HG03280 (cell line): ENCODE data around the gene P2RX4.
"Not testable (repeated sequence)": the region's sequence is repeated elsewhere in the genome, so short reads cannot be mapped to it uniquely, and the experiment has no call there.

Experiments used
- ATAC-seq: cut with Tn5 transposase; IDR thresholded peaks from one replicate; pipeline ENCODE4 v1.9.1; 2021; ENCODE audit warnings: mild to moderate bottlenecking, moderate library complexity; ENCODE audit not compliant: unreplicated experiment

P2RX4 gene

DNA sequence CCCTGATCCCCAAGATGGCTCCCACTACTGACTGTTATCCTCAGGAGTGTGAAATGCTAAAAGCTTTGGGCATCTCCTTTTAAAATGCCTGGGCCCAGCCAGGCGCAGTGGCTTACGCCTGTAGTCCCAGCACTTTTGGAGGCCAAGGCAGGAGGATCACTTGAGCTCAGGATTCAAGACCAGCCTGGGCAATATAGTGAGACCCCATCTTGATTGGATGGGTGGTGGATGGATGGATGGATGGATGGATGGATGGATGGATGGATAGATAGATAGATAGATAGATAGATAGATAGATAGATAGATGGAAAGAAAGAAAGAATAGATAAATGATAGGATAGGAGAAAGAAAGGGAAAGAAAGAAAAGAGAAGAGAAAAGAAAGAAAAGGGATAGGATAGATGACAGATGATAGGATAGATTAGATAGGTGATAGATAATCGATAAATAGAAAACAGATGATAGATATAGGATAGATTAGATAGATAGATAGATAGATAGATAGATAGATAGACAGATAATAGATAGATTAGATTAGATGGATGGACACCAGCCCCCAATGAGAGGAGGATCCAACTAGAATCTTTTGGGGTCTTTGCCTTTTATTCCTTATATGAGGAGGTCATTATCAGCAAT lies 9.5 kb downstream of the P2RX4 start:
- ATAC-seq = no peak

DNA sequence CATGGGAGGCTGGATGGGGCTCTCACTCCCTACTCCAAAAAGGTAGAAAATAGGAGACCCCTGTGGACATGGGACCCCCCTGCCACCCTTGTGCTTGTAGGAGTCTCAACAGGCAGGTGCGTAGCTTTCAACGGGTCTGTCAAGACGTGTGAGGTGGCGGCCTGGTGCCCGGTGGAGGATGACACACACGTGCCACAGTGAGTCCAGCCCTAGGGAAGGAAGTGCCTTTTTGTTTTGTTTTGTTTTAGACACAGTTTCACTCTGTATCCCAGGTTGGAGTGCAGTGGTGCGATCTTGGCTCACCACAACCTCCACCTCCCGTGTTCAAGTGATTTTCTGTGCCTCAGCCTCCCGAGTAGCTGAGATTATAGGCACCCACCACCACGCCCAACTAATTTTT lies 12.9 kb downstream of the P2RX4 start:
- no peak for ATAC-seq

DNA sequence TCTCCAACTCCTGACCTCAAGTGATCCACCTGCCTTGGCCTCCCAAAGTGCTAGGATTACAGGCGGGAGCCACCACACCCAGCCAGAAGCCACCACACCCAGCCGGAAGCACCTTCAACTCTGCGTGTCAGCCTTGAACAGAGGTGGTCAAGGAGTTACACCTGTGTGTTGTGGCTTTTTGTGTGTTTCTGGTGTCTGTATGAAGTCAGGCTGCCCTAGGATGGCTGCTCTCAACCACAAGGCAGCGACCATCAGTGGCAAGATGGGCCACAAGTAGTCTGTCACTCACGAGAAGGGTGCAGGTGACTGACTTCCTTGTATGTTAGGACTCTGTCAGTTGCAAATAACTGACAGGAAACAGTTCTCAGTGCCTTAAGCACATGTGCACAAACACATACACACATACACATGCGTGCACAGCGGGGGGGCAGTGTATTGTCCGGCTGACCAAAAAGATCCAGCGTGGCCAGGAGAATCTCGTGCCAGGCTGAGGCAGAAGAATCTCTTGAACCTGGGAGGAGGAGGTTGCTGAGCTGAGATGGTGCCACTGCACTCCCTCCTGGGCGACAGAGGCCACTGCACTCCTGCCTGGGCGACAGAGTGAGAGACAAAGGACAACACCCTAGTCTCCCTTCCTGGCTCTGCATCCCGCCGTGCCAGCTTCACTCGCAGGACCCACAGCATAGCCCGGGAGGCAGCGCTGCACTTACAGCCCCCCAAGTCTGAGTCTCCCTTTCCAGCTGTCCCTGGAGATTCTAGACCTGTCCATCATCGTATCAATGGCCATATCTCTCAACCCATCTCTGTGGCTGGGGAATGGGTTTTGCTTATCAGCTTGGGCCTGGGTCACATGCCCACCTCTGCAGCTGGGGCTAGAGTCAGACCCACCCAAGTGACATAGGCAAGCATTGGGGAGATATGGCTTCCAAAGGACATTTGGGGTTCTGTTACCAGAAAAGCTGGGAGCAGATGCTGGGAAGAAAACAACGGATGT lies 13.7 kb downstream of the P2RX4 start:
- ATAC-seq = peak; percentile 28

DNA sequence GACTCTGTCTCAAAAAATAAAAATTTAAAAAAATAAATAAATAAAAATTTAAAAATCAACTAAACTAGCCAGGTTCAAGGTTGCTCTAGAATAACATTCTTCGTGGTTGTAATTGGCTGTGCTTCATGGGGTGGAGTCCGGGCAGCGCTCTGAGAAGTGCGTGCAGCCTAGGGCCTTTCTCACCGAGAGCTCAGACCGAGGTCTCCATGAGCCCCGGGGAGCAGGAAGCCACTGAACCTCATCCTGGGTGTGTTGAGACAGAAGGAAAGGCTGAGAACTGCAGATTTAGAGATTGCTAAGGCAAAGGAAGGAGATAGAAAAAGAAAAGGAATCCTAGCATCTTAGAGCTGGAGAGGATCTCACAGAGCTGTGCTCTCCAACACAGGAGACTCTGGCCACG lies 14.7 kb downstream of the P2RX4 start:
- no peak for ATAC-seq

DNA sequence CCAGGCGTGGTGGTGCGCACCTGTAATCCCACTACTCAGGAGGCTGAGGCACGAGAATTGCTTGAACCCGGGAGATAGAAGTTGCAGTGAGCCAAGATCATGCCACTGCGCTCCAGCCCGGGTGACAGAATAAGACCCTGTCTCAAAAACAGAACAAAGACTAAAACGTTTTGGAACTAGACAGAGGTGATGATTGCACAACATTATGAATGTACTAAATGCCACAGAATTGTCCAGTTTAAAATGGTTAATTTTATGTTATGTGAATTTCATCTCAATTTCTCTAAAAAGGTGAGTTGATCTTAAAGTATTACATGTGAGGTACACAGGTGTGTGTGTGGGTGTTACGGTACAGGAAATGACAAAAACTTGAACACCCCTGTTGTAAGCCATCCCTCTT lies 16.5 kb downstream of the P2RX4 start:
- ATAC-seq = no peak

DNA sequence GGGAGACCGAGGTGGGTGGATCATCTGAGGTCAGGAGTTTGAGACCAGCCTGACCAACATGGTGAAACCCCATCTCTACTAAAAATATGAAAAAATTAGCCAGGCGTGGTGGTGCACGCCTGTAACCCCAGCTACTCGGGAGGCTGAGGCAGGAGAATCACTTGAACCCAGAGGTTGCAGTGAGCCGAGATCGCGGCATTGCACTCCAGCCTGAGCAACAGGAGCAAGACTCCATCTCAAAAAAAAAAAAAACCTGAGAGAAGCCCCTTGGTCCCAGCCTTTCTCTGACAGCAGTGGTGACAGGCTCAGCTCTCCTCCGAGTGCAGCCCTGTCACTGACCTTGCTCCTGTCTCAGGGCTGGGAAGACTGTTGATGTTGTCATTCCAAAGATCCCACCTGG lies 16.9 kb downstream of the P2RX4 start:
- ATAC-seq = peak; percentile 15

DNA sequence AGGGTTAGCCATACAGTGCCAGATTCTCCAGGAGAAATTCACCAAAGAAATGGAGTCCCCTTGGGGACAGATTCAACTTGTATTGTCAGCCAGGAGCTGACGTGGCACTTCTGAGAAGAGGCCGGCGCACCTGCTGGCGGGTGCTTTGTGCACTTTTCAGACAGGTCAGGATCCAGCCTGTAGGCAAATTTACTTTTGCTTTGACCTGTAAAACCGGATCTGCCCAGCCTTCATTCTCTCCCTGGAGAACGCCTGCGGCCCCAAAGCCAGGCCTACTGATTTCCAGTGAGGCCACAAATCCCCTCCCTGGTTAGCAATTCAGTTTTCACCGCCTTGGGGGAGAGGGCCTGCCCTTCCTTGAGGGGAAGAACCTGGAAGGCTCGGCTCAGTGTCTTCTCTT lies 17.4 kb downstream of the P2RX4 start:
- peak; percentile 67 for ATAC-seq

DNA sequence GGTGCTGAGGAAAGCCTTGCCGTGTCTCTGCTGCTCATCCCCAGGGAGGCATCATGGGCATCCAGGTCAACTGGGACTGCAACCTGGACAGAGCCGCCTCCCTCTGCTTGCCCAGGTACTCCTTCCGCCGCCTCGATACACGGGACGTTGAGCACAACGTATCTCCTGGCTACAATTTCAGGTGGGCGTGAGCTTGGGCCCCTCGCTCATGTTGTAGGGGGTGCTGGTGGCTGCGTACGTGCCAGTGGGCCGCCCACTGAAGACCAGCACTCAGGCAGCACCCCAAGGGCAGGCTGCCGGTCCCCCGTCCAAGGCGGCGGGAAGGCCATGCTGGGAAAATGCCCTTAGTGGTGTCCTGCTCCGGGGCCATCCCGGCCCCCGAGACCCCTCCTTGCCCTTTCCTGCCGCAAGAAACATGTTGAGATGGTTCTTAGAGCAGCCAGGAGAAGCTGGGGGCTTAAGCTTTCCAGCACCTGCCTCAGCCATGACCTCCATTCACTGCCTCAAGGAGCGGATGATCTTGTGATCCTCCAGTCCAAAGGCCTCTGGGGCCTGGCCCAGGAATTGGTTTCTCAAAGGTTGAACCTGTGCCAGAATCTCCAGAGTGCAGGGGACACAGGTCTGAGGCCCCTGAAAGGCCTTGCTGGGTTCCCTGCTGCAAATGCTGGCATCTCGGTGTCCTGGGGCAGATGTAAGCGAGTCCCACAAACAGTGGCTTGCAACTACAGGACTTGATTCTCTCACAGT lies 19.2 kb downstream of the P2RX4 start:
- no peak for ATAC-seq

DNA sequence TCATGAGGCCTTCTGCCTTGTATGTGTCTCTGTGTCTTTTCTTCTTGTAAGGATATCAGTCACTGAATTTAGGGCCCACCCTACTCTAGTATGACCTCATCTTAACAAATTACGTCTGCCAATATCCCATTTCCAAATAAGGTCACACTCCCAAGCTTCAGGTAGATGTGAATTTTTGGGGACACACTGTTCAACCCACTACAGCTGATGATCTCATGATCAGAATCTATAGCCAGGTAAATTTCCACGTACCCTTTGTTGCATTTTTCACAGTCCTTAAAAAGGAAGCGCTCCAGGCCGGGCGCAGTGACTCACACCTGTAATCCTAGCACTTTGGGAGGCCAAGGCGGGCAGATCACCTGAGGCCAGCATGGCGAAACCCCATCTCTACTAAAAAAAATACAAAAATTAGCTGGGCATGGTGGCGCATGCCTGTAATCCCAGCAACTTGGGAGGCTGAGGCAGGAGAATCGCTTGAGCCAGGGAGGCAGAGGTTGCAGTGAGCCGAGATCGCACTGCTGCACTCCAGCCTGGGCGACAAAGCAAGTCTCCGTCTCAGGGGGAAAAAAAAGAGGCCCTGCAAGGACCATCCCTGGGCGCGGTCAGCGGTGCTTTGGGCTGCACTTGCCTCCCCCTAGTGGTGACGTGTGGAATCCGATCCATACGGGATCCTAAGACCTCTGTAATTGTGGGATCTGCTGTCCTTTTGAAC lies 20.1 kb downstream of the P2RX4 start:
- not testable (repeated sequence) for ATAC-seq

DNA sequence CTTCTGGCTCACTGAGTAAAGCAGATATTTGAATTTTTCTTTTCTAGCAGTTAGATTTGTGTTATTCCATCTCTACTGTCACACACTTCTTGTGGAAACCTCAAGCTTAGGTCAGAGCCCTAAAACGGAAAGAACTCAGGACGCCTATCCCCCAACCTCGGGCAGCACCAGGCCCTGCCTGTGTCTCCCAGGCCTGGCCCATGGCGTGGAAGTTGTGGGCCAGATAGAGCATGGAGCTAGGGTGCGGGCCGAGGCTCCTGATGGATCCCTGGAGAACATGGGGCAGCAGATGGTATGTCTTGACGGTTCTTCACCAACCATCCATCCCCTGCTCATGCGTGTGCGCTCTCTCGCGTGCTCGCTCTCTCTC lies 20.6 kb downstream of the P2RX4 start:
- no peak for ATAC-seq

DNA sequence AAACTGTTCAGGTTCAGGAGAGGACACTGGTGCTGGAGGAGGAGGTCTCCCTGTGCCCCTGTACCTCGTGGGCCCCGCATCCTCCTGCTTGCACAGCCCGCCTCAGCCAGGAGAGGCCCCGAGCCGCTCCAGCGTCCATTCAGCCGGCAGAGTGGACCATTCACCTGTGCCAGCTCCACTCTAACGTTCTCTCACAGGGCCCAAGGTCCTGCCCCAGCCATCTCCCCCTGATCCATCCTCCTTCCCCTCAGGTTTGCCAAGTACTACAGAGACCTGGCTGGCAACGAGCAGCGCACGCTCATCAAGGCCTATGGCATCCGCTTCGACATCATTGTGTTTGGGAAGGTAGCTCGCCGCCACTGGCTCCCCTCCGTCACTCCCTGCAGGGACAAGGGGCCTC lies 22.2 kb downstream of the P2RX4 start:
- no peak for ATAC-seq

DNA sequence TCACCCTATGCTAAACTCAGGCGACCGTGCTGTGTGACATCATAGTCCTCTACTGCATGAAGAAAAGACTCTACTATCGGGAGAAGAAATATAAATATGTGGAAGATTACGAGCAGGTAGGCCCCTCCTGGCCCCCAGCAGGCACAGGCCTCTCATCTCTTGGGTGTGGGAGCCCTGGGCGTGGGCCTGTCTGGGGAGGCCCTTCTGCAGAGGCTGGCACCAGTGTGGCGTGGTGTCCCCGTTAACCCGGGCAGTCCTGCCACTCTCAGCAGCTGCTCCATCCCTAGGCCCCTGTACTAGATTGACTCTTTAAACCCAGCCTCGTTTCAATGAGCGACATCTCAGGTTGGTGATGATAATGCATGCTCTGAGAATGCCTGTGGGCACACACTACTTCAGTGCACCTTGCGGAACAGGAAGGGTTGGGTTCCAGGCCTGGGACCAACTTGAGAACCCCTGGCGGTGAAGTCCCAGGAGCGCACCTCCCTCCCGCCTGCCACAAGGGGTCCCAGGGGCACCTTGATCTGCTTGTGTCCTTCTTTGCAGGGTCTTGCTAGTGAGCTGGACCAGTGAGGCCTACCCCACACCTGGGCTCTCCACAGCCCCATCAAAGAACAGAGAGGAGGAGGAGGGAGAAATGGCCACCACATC lies 23.2 kb downstream of the P2RX4 start:
- ATAC-seq = no peak

DNA sequence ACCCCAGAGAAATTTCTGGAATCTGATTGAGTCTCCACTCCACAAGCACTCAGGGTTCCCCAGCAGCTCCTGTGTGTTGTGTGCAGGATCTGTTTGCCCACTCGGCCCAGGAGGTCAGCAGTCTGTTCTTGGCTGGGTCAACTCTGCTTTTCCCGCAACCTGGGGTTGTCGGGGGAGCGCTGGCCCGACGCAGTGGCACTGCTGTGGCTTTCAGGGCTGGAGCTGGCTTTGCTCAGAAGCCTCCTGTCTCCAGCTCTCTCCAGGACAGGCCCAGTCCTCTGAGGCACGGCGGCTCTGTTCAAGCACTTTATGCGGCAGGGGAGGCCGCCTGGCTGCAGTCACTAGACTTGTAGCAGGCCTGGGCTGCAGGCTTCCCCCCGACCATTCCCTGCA lies 23.7 kb downstream of the P2RX4 start:
- no peak for ATAC-seq

DNA sequence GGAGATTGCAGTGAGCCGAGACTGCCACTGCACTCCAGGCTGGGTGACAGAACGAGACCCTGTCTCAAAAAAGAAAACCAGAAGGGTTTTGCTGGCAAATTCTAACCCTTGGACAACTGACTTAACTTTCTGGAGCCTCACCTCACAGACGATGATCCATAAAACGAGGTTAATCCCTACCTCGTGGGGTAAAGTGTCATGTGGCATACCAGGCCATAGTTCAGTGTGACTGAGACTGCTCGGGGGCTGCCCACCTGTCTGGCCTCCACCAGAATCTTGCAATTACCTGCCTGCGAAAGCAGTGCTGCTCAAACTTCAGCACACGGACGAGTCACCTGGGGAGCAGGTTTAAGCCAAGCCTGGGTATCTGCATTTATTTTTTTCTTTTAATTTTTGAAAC lies 26.8 kb downstream of the P2RX4 start:
- ATAC-seq = no peak

DNA sequence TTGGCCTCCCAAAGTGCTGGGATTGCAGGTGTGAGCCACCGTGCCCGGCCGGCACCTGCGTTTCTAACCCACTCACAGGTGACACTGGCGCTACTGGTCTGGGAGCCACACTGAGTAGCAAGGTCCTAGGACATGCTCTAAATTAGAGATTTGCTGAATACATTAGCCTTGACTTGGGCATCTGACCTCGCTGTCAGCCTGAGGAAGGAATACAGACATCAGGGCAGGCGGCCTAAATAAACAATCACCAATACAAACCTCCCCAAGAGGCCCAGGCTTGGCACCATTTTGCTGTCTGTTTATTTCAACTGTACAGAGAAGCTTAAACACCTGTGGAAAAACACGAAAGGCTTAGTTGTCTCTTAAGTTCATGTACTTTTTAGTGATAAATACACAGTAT lies 27.5 kb downstream of the P2RX4 start:
- ATAC-seq = no peak

DNA sequence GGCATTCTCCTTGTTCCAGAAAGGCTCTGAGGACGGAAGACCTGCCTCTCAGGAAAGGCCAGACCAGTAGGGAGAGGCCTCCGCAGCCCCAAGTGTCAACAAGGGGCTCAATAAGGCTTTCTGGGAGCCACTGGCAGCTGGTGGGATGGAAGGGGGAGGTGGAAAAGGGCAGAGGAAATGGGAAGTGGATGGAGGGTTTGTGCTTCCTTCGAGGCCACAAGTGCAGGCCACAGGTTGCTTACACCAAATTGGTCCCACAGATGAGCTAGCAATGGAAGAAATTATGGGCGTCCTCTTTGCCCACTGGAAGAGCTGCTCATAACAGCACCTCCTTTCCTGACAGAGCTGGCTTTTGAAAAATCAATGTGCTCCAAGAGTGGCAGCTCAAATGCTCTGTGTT lies 28.2 kb downstream of the P2RX4 start:
- no peak for ATAC-seq

DNA sequence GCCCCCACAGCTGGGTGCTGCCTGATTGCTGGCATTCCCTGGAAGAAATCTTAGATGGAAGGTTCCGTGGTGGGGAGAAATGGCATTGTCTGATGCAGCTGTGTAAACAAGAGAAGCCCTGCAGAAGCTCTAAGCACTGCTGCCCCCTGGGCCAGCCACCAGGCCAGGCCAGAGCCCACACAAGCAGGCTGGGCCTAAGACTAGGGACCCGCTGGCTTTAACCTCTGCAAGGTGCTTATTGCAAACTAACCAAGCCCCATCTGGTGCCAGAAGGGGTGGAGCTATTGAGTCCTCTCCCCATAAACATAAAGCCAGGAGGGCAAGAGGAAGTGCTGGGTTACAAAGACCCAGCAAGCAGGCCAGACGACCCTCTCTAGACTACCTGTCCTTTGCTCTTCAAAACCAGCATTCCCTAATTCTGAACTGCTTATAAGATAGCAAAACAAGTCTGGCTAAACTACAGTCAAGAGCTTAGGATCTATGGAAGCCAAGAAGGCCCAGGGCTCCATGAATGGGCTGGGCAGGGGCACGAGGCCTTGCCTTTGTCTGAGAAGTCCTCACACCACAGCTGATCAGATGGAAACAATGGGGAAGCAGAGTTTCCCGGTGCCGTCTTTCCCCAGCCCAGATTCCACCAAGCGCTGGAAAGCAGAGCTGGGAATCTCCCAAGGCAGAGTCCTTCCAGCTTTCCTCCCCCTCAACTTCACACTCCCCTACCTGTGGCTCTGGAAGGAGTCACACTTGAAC lies 28.8 kb downstream of the P2RX4 start:
- ATAC-seq = no peak

DNA sequence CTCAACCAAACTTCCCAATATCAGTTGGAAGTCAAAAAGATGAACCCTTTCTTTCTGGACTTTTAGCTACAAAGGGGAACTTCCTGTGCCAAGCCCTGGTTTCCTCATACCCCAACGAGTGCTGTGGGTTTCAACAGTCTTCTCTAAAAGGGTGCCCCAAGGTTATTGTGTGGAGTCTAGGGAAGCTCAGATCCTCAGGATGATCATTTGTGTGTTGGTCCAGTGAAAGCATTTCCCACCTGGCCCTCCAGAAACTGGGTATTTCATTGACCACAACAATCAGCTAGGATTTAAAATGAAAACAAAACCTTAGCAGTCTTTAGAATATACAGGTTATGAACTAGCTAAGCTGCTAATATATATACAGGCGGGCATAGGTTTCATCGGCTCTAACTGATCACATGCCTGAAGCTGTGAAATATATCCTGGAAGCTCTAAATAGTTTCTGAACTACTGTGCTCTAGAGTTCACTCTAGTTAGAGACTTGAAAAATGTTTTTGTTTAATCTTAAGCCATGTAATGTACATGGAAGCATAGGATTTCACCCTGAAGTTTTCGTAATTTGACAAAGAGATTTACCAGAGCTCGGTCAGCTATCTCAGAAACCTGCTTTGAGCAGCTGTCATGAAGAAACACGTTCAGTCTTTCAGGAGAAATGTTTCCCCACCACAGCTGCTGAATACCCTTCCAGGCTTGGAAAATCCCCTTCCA lies 29.6 kb downstream of the P2RX4 start:
- no peak for ATAC-seq

DNA sequence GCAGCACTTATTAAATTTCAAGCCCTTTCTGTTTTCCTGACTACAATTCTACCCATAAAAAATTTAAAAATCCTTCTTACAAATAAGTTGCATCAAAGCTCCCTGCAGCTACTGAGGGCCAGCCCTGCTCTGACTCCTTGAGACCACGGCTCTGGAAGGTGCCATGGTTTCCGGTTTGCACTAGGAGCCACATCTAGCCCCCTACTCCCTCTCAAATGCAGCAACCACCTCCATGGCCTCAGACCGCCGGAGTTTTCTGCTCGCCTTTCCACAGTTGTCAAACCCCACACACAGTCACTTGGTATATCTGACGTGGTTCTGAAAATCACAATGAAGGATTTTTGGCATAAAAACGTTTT lies 30.1 kb downstream of the P2RX4 start:
- ATAC-seq = no peak
